Bone marrow (tissue), 2 donors: ENCODE data around the gene RDH12.

Experiments used
- DNase-seq, 2 donors: peaks; one replicate each; lab custom pipeline; 2025; lab: John Stamatoyannopoulos, UW

Gene RDH12

DNA sequence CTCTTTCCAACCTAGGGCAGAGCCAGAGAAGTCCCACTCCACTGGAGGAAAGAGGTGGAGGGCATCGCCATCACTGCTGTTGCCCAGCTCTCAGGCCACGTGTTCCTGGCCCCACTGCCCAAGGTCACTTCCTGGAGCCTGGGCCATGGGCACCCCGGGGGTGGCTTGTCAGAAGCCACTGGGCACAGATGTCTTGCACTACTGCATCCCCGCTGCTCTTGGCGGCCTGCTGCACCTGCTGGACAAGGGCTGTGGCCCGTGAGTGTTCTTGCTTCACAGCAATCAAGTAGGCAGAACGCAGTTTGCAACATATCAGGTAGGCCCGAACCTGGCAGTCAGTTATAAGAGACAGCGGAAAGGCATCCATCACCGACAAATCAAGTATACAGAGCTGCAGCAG lies 46.6 kb downstream of the RDH12 start:
- no peak for DNase-seq

DNA sequence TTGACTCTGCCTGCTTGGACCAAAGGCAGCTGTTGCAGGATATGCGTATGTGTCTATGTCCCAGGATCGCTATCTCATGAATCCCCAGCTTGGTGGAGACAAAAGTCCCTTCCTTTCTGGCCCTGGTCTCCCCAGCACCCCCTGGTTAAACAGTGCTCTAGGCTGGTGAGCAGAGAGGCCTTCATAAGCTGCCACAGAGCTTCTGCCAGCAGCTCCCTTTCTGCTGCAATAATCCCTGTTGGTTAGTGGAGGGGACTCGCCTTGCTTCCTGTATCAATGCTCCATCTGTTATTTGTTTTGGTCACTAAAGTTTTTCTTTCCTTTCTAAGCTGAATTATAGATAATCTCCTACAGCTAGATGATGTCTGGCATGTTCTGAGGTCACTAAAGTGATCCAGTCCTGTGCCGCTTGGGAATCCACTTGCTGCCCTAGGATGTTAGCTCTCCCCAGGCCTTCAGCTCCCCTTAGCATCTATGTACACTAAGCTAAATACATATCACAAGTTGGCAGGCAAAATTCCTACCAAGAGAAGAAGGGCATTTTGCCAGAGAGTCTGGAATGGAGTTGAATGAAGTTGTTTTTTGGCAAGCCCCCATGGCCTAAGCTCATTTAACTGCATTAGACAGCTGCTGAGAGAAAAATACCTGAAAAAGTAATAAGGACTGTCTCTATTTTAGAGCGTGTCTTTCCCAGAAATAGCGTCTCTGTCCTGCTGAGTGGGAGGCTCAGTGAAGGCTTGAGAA lies 47.8 kb downstream of the RDH12 start:
- no peak for DNase-seq

- DNase-seq = no peak
Observed at GRCh38 chr14:67756496-67756895, 54.8 kb downstream of the RDH12 start.

GRCh38 chr14:67757175-67757574 lies 55.5 kb downstream of the RDH12 start:
- no peak for DNase-seq

DNA sequence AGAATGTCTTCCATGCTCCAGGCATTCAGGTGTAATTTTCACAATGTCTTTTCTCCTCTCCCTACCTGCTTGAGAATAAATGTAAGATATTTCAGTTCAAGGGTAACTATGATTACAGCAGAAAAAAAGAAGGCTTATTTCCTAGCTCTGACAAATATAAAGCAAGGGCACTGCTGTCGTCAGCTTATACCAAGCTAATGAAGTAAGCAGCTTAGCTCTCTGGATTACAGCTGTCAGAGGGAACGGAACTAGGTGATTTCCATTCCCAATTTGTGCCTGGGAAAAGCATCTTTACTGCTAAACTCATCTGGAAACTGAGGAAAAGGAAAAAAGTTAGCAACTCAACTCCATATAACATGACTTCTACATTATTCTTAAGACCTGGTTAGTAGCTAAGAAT lies 58.2 kb downstream of the RDH12 start:
- DNase-seq = no peak

- no peak for DNase-seq
Observed at GRCh38 chr14:67762051-67762450, 60.4 kb downstream of the RDH12 start.

GRCh38 chr14:67763158-67763822 lies 61.6 kb downstream of the RDH12 start:
- no peak for DNase-seq

- DNase-seq = no peak
Observed at GRCh38 chr14:67764496-67764895, 62.8 kb downstream of the RDH12 start.

- no peak for DNase-seq
Observed at GRCh38 chr14:67765192-67765834, 63.6 kb downstream of the RDH12 start.

DNA sequence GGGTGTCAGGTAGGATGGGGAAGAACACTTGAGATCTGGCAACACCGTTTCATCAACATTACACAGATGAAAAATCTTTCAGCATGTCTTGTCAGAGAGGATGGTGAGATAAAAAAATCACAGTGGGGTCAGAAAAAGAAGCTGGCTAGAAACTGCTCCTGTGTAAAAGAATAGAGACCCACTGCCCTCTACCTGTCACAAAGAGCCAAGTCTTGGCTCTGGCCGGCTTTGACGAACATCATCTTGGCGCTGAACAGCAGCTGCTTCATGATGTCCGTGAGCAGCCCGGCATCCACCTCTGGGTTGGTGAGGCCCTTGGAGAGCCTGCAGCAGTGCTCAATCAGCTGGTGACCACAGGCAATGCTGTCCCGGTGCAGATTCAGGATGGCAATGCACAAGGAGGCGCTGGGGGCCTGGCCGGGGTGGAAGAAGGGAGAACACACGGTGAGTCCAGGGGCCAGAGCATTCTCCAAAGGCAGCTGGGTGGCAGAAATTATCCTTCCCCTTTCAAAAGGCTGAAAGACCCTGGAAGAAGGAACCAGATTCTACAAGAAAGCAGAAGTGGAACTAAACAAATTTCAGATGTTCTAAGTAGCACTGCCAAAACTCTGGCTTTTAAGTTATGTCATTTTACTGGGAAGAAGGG lies 64.5 kb downstream of the RDH12 start:
- peak in 1 of 2 donors; percentile 1 for DNase-seq

DNA sequence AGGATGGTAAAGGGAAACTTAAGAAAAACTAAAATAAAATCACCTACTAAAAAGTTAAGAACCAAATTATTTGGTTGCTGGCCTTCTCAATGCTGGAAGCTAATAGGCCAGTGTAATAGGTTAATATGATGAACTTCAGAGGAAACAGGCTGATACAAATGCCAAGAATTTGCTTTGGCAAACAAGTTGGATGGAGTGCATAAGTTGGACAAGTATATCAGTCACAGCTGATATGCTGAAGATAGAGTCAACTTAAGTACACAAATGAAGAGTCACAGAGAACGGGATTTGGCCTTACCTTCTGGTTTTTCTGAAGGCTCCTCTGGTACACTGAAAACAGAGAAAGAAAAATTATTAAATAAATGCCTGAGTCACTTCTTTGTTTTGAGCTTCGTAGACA lies 66.5 kb downstream of the RDH12 start:
- no peak for DNase-seq

GRCh38 chr14:67773844-67774377 lies 72.2 kb downstream of the RDH12 start:
- DNase-seq = no peak

- DNase-seq = no peak
Observed at GRCh38 chr14:67776653-67777322, 75.1 kb downstream of the RDH12 start.

GRCh38 chr14:67778792-67779191 lies 77.1 kb downstream of the RDH12 start:
- no peak for DNase-seq

- DNase-seq = no peak
Observed at GRCh38 chr14:67782090-67782489, 80.4 kb downstream of the RDH12 start.
